Activated CD8-positive, alpha-beta memory T cell treated with anti-CD3 and anti-CD28 coated beads for 1 hour (primary cell): Measurements from ENCODE around the gene ABCG4.

Experiments used
- DNase-seq, 2 donors: peaks; one replicate each; pipeline ENCODE4 v3.0.0-alpha.2; 2020; ENCODE audit warnings: low read depth in 1 of 2; ENCODE audit errors: extremely low read depth in 1 of 2

ABCG4 gene

DNA sequence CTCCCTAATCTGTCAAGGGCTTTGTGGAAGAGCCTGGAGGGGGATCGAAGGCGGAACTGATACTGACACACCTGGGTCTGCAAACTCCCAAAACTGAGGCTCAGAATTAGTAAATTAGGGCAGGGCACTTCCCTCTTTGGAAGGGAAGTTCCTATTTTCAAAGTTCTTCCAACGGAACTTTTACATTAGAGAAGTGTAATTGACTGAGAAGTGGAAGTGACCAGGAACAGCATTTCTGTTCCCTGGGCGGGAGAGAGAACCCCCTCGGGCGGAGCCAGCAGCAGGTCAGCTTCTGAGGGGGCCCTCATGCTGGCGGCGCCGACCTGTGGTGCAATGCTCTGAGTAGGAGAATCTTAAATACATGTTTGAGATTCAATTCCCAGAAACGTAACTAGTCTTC is 56.2 kb downstream of the ABCG4 start:
- no peak for DNase-seq

- DNase-seq = peak; percentile 84 to 98
Measured at GRCh38 chr11:119205574-119206510, 57.0 kb downstream of the ABCG4 start, which contains the start of gene CBL. Gene CBL (plus strand): TSS chr11:119206339. CDS start chr11:119206418, 79 bp downstream.

DNA sequence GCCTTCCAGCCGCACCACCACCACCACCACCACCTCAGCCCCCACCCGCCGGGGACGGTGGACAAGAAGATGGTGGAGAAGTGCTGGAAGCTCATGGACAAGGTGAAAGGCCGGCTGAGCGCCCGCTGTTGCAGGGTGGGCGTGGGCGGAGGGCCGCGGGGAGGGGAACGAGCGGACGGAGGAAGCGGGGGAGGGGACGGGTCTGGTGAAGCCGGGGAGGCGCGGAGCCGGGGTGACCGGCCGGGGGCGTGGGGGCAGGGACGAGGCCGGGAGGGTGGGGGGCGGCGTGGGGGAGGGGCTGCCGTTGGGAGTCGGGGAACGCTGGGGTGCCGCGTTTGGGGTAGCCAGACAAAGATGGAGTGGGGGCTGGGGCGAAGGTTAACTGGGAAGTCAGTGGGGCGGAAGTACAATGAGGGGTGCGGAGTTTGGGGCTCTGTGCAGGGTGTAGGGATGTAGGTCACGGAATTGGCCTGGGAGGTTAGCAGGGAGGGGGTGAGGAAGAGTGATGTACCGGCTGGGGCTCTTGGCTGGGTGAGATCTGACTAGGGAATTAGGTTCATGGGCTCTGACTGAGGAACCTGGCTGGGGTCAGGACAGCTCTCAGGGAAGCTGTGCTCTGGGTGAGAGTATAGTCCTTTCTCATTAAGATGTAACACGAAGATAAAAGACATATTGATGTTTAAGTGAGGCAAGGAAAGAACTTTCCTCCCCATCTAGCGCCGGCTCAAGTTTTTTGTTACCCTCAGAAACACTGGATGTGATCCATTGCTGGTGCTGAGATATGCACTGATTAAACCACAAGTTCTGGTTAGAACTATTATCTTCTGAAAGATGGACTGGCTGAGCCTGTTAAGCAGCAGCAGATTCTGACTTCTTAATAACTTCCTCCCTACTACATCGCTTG is 57.9 kb downstream of the ABCG4 start:
- peak in 1 of 2 donors; percentile 22 for DNase-seq

GRCh38 chr11:119207415-119207960 is 58.6 kb downstream of the ABCG4 start:
- DNase-seq = no peak

DNA sequence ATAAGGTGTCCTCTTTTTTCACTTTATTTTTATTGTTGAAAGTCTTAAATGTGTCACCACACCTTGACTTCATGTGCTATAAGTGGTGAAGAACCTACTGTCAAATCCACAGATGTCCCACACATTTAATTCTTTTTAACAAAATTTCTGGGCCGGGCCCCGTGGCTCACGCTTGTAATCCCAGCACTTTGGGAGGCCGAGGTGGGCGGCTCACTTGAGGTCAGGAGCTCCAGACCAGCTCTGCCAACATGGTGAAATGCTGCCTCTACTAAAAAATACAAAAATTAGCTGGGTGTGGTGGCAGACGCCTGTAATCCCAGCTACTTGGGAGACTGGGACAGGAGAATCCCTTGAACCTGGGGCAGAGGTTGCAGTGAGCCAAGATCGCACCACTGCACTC is 60.3 kb downstream of the ABCG4 start:
- no peak for DNase-seq

GRCh38 chr11:119210050-119210449 is 61.2 kb downstream of the ABCG4 start:
- no peak for DNase-seq
